HG03571 (cell line): ENCODE results near the gene NPHP1.
"Not testable (repeated sequence)": the region's sequence is repeated elsewhere in the genome, so short reads cannot be mapped to it uniquely, and the experiment has no call there.

Experiments used
- ATAC-seq: cut with Tn5 transposase; IDR thresholded peaks from one replicate; pipeline ENCODE4 v1.9.1; 2021; ENCODE audit not compliant: unreplicated experiment

The NPHP1 gene

GRCh38 chr2:110198016-110198415 is 6.8 kb downstream of the NPHP1 start:
- no peak for ATAC-seq

GRCh38 chr2:110197452-110197851 is 7.4 kb downstream of the NPHP1 start:
- ATAC-seq = no peak

GRCh38 chr2:110190169-110190568 is 14.6 kb downstream of the NPHP1 start:
- not testable (repeated sequence) for ATAC-seq

GRCh38 chr2:110182449-110182848 is 22.4 kb downstream of the NPHP1 start:
- ATAC-seq = no peak

- ATAC-seq = no peak
Observed at GRCh38 chr2:110180036-110180435, 24.8 kb downstream of the NPHP1 start.

GRCh38 chr2:110173523-110173922 is 31.3 kb downstream of the NPHP1 start:
- ATAC-seq = no peak

GRCh38 chr2:110172506-110172905 is 32.3 kb downstream of the NPHP1 start:
- ATAC-seq = no peak

- ATAC-seq = no peak
Observed at GRCh38 chr2:110170102-110170501, 34.7 kb downstream of the NPHP1 start.

GRCh38 chr2:110167326-110168000 is 37.4 kb downstream of the NPHP1 start:
- ATAC-seq = no peak

GRCh38 chr2:110166266-110166665 is 38.5 kb downstream of the NPHP1 start:
- ATAC-seq = no peak

GRCh38 chr2:110157153-110157793 is 47.5 kb downstream of the NPHP1 start:
- no peak for ATAC-seq

GRCh38 chr2:110154828-110155227 is 50.0 kb downstream of the NPHP1 start:
- ATAC-seq = not testable (repeated sequence)

- ATAC-seq = not testable (repeated sequence)
Observed at GRCh38 chr2:110154188-110154587, 50.6 kb downstream of the NPHP1 start.

GRCh38 chr2:110153416-110153815 is 51.4 kb downstream of the NPHP1 start:
- ATAC-seq = no peak

- ATAC-seq = no peak
Observed at GRCh38 chr2:110152943-110153342, 51.9 kb downstream of the NPHP1 start.

- ATAC-seq = no peak
Observed at GRCh38 chr2:110149330-110150220, 55.2 kb downstream of the NPHP1 start.

GRCh38 chr2:110146945-110147332 is 57.9 kb downstream of the NPHP1 start:
- ATAC-seq = no peak

- no peak for ATAC-seq
Observed at GRCh38 chr2:110146183-110146944, 58.4 kb downstream of the NPHP1 start.

- ATAC-seq = no peak
Observed at GRCh38 chr2:110143982-110144381, 60.8 kb downstream of the NPHP1 start.

GRCh38 chr2:110140401-110140800 is 64.4 kb downstream of the NPHP1 start:
- no peak for ATAC-seq

GRCh38 chr2:110134025-110134424 is 70.8 kb downstream of the NPHP1 start:
- ATAC-seq = no peak
